ENCODE data around the gene FAHD1.

- TF ChIP-seq EZH2 (IDR thresholded peaks at IDR 0.05; ENCODE audit: insufficient read depth, poor library complexity, severe bottlenecking), result no peak
- no peak for TF ChIP-seq EZH2phosphoT487 (IDR thresholded peaks at IDR 0.05; ENCODE audit: insufficient read depth, low read depth)
Measured at GRCh38 chr16:1782408-1783264, 44.4 kb upstream of the FAHD1 start, which contains the start of the genes NUBP2 and SPSB3.

Measured in GM23248 (cell line).